GM19324 (cell line): Measurements from ENCODE around the gene BID.

Source experiments
- ATAC-seq: cut with Tn5 transposase; IDR thresholded peaks from one replicate; pipeline ENCODE4 v1.9.1; 2021; ENCODE audit warnings: mild to moderate bottlenecking, moderate library complexity; ENCODE audit not compliant: unreplicated experiment, low FRiP score

Gene BID

DNA sequence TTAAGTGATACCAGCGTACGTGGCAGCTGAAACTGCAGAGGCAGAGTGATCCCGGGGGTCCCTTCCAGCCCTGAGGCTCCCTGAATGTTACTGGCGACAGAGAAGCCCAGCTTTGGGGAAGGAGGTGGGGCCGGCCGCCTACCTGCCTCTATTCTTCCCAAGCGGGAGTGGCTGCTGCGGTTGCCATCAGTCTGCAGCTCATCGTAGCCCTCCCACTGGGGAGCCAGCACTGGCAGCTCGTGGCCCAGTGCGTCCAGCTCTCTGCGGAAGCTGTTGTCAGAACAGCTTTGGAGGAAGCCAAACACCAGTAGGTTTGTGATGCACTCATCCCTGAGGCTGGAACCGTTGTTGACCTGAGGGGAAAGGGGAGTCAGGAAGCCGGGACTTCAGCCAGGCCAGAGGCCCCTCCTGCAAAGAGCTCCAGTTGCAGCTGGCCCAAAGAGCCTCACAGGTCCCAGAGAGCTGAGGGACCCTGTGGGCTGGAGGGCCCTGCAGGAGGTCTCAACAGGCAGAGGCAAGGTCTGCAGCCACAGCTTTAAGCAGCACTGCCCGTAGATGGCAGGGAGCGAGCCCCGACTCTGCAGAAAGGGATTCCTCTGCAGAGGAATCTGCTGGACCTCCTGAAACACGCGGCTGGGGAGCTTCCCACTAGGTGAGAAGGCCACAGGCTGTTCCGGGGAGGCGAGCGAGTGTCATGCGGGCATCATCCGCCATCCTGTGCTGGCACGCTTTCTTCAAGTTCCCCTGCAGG is 30.4 kb downstream of the BID start:
- no peak for ATAC-seq

DNA sequence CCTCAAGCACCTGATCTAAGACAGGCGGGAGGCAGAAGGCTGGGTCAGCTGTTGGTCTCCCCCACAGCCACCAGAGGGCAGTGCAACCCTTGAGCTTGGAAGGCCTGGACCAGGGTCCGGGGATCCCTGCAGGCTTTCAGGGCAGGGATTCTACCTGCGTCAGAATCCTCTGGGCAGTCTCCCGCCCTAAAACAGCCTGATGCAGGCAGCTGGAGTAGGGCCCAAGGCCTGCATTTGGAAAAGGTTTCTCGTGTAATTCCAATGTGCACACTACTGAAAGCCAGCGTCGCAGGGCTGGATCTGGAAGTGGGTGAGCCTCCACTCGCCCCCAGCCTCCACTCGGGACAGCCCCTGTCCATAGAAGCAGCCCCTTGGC is 31.8 kb downstream of the BID start:
- no peak for ATAC-seq

DNA sequence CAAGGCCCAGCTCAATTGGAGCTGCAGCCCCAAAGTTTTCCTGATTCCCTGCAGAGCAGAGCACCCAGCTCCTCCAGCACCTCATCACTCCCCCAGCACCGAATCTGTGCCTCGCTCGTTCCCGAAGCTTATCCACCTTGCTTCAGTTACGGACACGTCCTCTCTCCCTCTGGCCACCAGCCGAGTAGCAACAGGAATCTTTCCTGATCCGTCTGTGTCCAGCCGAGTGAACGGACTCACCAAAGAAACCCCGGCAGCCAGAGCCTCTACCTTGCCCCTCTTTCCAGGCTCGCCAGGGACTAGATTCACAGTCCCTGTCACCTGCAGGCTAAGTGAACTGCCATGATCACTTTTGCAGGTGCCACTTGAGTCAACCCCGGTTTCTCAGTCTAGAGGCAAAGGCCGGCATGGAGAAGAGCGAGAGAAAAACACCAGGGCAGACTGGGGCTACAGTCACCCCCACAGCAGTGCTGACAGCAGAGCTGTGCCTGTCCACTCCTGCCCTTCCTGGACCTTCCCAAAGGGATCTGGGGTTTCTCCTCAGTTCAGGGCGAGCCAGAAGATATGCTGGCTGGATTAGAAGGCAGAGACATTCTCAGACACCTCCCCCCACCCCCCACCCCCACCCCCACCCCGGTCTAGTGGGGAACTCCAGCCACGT is 32.3 kb downstream of the BID start:
- no peak for ATAC-seq

DNA sequence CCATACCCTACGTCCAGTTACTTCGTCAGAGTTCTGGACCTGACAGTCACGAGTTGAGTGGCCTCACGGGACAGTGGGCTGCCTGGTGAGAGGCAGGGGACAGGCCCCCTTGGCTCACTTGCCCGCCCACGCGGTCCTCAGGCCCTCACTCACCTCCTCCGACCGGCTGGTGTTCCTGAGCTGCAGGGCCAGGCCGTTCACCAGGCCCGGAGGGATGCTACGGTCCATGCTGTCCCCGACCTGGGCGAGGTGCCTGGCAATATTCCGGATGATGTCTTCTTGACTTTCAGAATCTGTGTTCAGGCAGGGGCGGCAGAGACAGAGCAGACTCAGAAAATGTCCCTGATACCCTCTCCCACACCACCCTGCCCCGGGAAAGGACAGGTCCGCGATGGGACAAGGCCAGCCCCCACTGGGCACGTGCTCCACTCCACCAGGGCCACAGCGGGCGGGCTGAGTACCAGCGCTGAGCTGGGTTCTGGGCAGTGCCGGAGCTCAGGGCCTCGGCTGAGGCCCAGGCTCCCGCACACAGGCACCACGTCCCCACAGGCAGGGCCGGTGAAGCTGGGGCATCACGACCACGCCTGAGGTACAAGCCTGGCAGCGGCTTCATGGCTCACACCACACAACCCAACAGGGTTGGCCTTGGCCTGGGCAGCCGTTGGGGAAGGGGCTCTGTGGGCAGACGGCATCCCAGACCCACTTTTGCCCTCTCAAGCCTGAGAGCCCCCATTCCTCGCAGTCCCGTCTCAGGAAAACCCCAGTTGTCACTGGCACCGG is 34.9 kb downstream of the BID start:
- ATAC-seq, result no peak

DNA sequence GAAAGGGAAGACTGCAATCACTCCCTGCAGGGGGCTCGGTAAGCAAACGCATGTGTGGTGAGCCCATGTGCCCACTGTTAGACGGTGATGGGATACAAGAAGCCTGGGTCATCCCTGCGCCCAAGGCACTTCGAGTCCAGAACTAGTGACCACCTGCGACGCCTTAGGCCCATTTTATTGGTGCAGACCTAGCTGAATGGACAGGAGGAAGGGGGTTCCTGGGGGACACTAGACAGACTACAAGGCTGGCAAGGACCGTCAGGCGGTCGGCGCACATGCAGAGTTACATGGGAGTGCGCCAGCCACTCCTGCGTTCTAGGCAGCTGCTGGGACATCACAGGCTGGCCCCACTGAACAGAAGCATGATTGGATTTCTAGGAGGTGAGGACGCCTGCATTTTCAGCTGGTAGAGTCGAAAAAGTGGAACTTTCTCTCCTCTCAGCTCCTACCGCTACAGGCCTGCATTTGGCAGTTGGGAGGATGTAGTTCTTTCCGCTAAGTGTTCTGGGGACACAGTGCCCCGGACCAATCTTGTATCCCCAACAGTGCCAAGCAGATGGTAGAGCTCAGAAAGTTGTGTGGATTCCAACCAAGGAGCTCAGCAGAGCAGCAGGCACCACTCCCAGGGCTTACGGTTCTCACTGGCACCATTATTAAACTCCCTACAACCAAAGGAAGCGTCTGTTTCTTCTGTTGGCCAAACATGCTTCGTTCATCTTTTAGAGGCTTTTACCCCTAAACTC is 35.7 kb downstream of the BID start:
- no peak for ATAC-seq

DNA sequence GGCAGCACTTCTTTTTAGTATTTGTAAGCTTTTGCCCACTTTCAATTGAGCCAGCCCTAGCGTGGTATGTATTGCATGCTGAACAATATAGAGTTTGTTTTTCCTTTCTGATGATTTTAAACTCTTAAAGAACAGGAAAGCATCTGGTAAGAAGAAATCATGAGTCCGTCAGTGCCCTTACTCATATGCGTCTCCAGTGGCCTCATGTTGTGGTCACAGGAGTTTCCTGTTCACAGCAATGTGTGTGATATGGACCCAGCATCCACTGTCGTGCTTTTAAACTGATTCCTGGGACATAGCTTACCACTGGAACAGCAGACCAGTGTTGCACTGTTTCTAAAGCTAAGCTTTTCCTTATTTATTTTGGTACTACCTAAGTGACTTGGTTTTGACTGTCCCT is 40.1 kb downstream of the BID start:
- no peak for ATAC-seq

DNA sequence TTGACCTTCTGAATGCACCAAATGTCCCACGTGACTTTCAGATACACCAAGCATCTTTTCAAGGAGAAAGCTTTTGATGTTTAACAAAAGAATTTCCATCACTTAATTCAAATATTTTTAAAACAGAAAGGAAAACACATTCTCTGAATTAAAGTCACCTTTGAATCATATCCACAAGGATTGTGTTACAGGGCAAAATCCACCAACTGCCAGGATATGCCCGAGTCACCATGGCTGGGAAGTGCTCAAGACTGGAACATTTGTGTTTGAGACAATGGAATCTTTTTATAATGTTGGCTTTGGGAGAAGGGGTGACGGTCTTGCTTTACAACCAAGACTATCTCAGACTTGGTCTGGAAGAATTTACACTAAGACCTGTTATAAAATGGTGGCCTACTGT is 40.8 kb downstream of the BID start:
- no peak for ATAC-seq

DNA sequence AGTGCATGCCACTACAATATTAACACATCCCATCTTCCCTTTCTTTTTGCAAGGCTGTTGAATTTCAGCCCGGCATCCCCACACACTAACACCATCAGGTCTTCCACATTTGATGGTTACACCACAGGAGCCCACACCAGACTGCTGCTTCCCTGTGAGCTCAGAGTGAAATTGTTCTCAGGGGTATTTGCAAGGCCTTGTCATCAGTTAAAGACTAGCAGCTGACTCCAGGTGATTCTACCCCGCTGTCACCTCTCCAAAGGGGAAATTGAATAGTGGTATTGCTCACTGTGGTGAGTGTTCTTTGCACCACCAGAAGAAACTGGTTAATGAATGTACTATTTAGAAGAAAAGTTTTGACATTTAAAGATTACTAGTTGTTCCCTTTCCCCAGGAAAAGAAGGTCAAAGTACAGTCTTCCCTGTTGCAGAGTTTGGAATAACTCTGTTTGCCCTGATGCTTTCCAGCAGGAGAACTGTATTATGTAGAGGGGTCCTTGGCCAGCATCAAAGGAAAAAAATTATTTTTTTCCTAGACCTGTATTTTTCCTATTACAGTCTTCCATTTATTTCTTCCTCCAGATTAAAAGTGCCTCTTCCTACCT is 41.9 kb downstream of the BID start:
- ATAC-seq, result no peak

DNA sequence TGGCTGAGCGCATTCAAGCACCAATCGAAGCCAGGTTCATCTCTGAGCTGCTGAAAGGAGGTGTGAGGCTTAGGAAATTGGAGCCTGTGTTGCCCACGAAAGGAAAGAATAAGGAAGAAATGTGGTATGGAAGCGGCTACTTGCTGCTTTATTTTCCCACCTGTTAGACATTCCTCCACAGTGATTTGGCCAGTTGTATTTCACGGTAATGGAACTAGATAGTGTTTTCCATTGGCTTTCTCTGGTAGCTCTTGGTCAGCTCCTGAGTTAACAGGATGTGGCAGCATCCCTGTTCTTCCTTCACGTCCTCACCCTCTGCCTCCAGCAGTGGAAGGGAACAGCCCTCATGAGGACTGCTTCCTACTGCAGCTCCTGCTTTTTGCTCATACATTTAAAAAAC is 44.7 kb downstream of the BID start:
- no peak for ATAC-seq

DNA sequence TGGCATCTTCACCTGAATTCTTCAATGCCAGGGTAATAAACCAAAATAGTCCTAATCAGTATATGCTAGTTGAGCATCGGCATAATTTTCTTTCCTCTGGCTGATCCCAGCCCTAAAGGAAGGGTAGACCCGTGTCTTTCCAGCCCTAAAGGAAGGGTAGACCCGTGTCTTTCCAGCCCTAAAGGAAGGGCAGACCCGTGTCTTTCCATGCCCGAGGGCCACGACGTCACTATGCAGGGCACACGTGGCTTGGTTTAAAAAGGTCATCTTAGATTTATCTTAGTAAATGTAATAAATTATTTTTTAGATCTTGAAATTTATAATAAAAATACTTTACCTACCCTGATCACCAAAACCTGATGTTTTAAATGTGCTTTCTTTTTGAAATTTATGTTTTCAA is 45.5 kb downstream of the BID start:
- ATAC-seq, result no peak

DNA sequence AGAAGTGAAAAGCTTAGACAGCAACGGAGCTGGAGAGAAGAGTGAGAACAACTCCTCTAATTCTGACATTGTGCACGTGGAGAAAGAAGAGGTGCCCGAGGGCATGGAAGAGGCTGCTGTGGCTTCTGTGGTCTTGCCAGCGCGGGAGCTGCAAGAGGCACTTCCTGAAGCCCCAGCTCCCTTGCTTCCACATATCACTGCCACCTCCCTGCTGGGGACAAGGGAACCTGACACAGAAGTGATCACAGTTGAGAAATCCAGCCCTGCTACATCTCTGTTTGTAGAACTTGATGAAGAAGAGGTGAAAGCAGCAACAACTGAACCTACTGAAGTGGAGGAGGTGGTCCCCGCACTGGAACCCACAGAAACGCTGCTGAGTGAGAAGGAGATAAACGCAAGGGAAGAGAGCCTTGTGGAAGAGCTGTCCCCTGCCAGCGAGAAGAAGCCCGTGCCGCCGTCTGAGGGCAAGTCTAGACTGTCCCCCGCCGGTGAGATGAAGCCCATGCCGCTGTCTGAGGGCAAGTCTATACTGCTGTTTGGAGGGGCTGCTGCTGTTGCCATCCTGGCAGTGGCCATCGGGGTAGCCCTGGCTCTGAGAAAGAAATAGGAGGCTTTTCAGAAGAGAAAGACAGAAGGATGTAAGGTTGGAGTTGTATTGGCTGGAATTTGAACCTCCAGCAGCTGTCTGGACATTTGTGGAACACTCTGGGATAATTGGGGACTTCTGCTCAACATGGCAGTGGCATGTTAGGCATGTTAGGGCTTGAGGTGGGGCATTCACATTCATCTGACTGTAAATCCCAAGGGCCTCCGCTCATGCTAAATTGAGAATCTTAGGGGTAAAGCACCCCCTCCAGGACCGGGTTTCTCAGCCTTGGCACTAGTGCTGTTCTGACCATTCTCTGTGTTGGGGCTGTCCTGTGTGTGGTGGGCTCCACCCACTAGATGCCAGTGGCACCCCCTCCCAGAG is 47.1 kb downstream of the BID start:
- ATAC-seq, result no peak

DNA sequence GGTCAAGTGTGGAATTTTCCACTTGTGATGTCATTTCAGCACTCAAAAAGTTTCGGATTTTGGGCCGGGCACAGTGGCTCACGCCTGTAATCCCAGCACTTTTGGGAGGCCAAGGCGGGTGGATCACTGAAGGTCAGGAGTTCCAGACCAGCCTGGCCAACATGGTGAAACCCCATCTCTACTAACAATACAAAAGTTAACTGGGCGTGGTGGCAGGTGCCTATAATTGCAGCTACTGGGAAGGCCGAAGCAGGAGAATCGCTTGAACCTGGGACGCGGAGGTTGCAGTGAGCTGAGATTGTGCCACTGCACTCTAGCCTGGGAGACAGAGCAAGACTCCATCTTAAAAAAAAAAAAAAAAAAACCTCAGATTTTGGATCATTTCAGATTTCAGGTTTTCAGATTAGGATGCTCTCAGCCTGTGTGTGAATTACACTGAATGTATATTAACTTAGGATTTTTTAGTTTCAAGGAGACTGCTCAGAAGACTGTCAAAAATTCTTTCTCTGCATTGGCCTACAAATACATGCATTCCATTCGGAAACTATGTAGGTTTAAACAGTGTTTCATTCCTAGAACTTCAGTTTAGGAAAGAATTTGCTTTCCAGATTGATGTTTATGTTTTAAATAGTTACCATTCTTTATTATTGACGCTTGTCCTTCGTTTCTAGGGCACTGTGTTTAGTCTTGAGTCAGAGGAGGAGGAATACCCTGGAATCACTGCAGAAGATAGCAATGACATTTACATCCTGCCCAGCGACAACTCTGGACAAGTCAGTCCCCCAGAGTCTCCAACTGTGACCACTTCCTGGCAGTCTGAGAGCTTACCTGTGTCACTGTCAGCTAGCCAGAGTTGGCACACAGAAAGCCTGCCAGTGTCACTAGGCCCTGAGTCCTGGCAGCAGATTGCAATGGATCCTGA is 48.0 kb downstream of the BID start:
- no peak for ATAC-seq

DNA sequence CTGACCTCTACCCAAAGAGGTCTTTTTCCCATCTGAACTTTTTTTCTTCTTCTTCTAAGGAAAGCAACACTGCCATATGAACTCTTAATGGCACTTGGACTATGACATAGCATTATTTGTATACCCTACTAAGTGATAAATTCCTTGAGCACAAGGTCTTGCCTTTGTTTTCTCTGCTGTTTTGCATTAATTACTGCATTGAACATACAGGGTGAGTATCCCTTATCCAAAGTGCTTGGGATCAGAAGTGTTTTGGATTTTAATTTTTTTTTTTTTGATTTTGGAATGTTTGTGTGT is 48.8 kb downstream of the BID start:
- no peak for ATAC-seq

DNA sequence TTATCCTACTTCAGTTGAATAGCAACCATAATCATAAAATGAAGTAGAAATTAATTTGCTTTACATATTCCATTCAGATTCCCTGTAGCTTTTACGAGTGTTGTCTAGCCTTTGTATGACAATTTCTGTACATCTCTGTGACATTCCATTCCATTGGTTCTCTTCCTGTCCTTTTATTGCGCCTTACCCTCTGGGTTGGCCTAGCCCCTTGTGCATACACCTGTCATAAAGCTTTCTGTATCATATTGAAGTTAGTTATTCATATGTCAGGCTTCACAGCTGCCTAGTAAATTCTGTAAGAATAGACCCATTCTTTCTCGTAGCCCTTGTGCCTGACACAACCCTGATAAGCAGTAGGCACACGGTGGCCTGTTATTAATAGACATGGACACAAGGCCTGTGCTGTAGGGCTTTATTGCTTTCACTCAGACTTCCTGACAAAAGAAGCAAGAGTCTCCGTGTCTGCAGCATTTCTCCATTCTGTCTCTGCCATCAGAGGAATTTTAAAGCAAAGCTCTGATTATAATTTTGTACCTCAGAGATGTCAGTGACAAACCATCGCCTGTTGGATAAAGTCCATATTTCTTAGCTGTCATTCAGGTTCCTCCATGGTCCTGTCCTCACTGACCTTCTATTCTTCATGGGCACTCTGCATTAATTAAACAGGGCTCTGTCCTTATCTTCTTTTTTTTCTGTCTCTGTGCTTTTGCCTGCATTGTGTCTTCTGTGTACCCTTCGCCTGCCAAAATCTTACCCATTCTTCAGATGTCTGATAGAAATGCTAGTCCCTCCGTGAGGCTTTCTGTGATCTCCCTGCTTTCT is 49.4 kb downstream of the BID start:
- no peak for ATAC-seq

DNA sequence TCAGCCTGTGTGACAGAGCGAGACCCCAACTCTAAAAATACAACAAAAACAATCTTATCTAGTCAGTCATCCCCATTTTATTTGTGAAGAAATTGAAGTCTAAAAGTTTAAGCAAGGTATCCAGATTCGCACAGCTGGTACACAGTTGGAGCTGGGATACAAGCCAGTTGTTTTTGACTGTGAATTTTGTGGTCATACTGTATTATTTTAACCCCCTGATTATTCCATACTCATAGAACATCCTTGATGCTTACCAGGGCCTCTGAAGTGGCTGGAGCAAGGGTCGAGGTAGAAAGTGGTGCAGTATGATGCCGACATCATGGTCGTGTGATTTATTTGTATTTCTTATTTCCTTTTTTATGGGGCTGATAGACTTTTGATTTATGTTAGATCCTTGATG is 50.0 kb downstream of the BID start:
- ATAC-seq, result no peak

DNA sequence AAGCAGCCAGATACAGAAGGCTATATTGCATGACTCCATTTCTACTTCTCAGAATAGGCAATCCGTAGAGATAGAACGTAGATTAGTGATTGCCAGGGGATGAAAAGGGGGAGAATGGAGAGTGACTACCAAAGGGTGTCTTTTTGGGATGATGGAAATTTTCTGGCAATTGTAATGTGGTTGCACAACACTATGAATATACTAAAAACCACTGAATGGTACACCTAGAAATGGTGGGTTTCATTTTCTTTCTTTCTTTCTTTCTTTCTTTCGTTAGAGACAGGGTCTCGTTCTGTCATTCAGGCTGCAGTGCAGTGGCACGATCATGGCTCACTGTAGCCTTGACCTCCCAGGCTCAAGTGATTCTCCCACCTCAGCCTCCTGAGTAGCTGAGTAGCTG is 54.4 kb downstream of the BID start:
- ATAC-seq, result no peak

DNA sequence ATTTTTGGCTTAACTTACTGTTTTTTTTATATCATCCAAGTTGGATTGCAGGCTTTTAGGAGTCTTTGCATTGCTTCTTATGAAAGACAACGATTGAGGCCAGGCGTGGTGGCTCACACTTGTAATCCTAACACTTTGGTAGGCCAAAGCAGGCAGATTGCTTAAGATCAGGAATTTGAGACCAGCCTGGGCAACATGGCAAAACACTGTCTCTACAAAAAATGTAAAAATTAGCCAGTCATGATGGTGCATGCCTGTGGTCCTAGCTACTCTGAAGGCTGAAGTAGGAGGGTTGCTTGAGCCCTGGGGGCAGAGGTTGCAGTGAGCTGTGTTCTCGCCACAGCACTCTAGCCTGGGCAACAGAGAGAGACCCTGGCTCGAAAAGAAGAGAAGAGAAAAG is 56.6 kb downstream of the BID start:
- no peak for ATAC-seq

DNA sequence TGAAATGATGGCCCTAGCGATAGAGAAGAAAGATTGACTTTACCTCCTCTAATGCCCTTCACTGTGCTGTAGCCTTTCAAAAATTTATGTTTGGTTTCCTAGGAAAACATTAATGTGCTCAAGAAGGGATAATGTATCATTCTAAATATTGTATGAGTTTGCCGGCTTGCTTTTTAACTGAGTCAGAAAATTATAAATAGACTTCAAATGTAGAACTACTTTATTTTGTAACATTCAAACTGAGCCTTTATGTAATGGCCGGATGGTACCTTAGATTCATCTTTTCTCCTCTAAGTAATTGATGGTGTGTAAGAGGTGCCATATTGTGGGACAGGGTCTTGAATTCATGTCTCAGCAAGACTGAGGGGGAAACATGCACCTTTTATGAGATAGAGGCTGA is 57.7 kb downstream of the BID start:
- ATAC-seq, result no peak
